Adrenal gland (tissue), 12 donors: ENCODE results near the gene PIMREG. TPM values are rescaled to one million over a fixed set of nuclear protein-coding genes. Genes with fewer than 3 reads are reported as not detected.
A peak's percentile ranks its signal among the peaks of the same experiment; 100 is the strongest.

Source experiments
- DNase-seq, 7 donors: peaks; one replicate each; pipeline ENCODE4 v3.0.0-alpha.2; 2019 to 2020
- H3K27ac ChIP-seq, 5 donors: fragments of 200-600 bp; sonication (generic) in 4 of 5; 1 replicate in 3 of 5; 2 replicates in 2 of 5; pipeline versions ENCODE4 v1.5.1 to v1.8.0; 2016 to 2020; ENCODE audit warnings: mild to moderate bottlenecking in 1 of 5
- H3K27me3 ChIP-seq: fragments of 200-600 bp; 2 replicates; pipeline ENCODE4 v1.8.0; 2021
- H3K36me3 ChIP-seq, 2 donors: fragments of 200-600 bp; replicated peaks in 1 of 2; 1 replicate in 1 of 2; 2 replicates in 1 of 2; pipeline versions ENCODE4 v1.5.1 to v1.8.0; 2018 to 2022
- H3K4me1 ChIP-seq, 2 donors: fragments of 200-600 bp; replicated peaks in 1 of 2; 1 replicate in 1 of 2; 2 replicates in 1 of 2; pipeline versions ENCODE4 v1.5.1 to v1.8.0; 2018 to 2021
- H3K4me3 ChIP-seq, 4 donors: fragments of 200-600 bp; sonication (generic) in 3 of 4; one replicate each; pipeline ENCODE4 v1.5.1; 2016 to 2018
- H3K9me3 ChIP-seq, 3 donors: fragments of 200-600 bp; sonication (generic) in 1 of 3; replicated peaks in 1 of 3; 1 replicate in 2 of 3; 2 replicates in 1 of 3; pipeline versions ENCODE4 v1.5.1 to v1.8.0; 2016 to 2021
- POLR2A ChIP-seq, 2 donors: fragments of 450-650 bp; IDR thresholded peaks; one replicate each; pipeline ENCODE4 v1.6.1; 2017; ENCODE audit warnings: antibody characterized with exemption in 2 of 2, mild to moderate bottlenecking in 2 of 2, moderate library complexity in 1 of 2
- WGBS, 4 donors: extraction: QIAGEN DNeasy Blood & Tissue Kit in 2 of 4; methylation state at CpG; one replicate each; pipeline versions ENCODE4 v1.1.5 to v1.1.7; 2013 to 2017; 5-methylcytosine and 5-hydroxymethylcytosine counted together
- intact Hi-C, 2 donors: fragments of 100-400 bp; cut with DNase I; formaldehyde crosslinking; loops; one replicate each; pipeline versions ENCODE4 v1.14.1 to v1.15.0; 2022 to 2023
- polyA plus RNA-seq, 3 donors: library from polyadenylated mRNA; stranded (reverse); fragments of 200-250 nt in 2 of 3; fragments of 350-450 nt in 1 of 3; fragmentation: Illumina TruSeq in 1 of 3; extraction: RNeasy Lipid Tissue Mini Kit (QIAGEN cat#74804) in 1 of 3; gene quantifications; one replicate each; pipeline ENCODE4 v1.2.3, GENCODE V29; 2013 to 2014
- total RNA-seq, 9 donors: library from RNA; depleted of rRNA in 4 of 9; stranded (reverse); fragments of >200 nt in 4 of 9; fragments of 120-200 nt in 1 of 9; fragmentation: NEBNext Ultra II Directional in 1 of 9; extraction: Animal tissue kit (Norgen Biotek cat#: 25700) in 1 of 9; gene quantifications; one replicate each; pipeline versions ENCODE4 v1.1.0 to v1.2.4, GENCODE V29; 2013 to 2023
- TF ChIP-seq, protein P1 (sequence below), 6 experiments: fragments of 450-650 bp in 4 of 6; fragments of 200-600 bp in 2 of 6; sonication (generic) in 1 of 6; IDR thresholded peaks; 1 replicate in 5 of 6; 2 replicates in 1 of 6; pipeline versions ENCODE4 v1.5.1 to v1.8.0; 2016 to 2021; ENCODE audit warnings: antibody characterized with exemption in 6 of 6, mild to moderate bottlenecking in 2 of 6, moderate library complexity in 1 of 6
- donor health status: healthy with polysubstance abuse.
- donor health status: Bipolar disorder and iron deficiency.
- donor health status: DM: yes; HTN: yes; CAD: no.
- donor health status: DM: no; HTN: no; CAD: no.
- donor health status: DM: no; HTN: no; CAD: no.
- donor health status: DM: yes; HTN: yes; CAD: no.

Gene PIMREG
- total and polyA plus RNA-seq, 12 donors = 0.72 to 8.4 (median 2.5) TPM

DNA sequence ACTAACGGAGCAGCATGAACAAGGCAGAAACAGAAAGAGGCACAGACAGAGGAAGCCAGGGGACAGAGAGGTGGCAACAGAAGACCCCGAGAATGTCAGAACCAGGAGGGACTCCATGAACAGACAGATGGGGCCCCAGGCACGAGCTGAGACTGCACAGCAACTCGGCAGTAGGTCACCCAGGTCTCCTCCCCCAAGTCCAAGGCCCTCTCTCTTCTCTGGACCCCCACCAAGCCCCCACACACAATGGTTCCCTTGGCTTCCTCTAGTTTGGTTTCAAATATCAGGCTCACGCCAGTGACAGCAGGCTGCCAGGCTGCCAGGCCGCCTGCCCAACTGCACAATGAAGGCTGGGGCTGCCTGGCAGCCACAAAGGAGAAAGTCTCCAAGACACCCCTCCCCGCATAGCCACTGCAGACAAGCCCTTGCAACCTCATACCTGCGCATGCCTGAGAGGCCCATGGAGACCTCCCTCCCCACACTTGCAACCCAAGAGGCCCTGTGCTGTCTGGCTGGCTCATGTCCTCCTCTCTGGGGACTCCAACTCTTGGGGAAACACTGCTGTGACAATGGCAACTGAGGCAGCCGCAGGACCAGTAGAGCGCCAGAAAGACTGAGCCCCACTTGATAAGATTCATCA, 54.8 kb downstream of the PIMREG start:
- Histone ChIP-seq H3K27me3 (no peaks in the 10 kb centered on the region), H3K36me3 (no peaks in the 10 kb centered on the region), H3K4me1 (no peaks in the 10 kb centered on the region), H3K4me3 (no peak overlapping the region), H3K9me3 (no peaks in the 10 kb centered on the region), H3K27ac (no peak overlapping the region)
- TF ChIP-seq, protein P1, sequence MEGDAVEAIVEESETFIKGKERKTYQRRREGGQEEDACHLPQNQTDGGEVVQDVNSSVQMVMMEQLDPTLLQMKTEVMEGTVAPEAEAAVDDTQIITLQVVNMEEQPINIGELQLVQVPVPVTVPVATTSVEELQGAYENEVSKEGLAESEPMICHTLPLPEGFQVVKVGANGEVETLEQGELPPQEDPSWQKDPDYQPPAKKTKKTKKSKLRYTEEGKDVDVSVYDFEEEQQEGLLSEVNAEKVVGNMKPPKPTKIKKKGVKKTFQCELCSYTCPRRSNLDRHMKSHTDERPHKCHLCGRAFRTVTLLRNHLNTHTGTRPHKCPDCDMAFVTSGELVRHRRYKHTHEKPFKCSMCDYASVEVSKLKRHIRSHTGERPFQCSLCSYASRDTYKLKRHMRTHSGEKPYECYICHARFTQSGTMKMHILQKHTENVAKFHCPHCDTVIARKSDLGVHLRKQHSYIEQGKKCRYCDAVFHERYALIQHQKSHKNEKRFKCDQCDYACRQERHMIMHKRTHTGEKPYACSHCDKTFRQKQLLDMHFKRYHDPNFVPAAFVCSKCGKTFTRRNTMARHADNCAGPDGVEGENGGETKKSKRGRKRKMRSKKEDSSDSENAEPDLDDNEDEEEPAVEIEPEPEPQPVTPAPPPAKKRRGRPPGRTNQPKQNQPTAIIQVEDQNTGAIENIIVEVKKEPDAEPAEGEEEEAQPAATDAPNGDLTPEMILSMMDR (IDR thresholded peaks at IDR 0.05) = no peak
- no peak for TF ChIP-seq POLR2A (IDR thresholded peaks at IDR 0.05)
- DNase-seq = peak in 1 of 7 donors; percentile 31
- intact Hi-C loops = no loop called here
- 85 to 96% (median 93%) methylated on average over 9 to 10 of the region's 10 CpGs for WGBS, 4 donors

Other genes starting within 250 kb of the PIMREG start
- gene AIPL1, start 9.3 kb upstream of the PIMREG start, total RNA-seq = not detected
- gene AIPL1, start 9.3 kb upstream of the PIMREG start, polyA plus RNA-seq = not detected
- gene PITPNM3, start 112.1 kb downstream of the PIMREG start, total RNA-seq = 1 to 10 TPM; 1.4 to 9.8 (median 6.9) TPM
- gene PITPNM3, start 112.1 kb downstream of the PIMREG start, polyA plus RNA-seq = 1 to 10 TPM; 1.1 to 9.3 (median 2.8) TPM
- 10 to 100 TPM in 8 of 9 donors, 1 to 10 TPM in 1; 5.1 to 21.8 (median 13.2) TPM for gene KIAA0753, start 196.3 kb downstream of the PIMREG start, total RNA-seq
- gene KIAA0753, start 196.3 kb downstream of the PIMREG start, polyA plus RNA-seq = 10 to 100 TPM in 2 of 3 donors, 1 to 10 TPM in 1; 8.4 to 13.3 (median 12.8) TPM
- gene TXNDC17, start 196.6 kb downstream of the PIMREG start, total RNA-seq = 100 to 1,000 TPM in 6 of 9 donors, 10 to 100 TPM in 3; 64.6 to 224 (median 142) TPM
- 100 to 1,000 TPM; 114 to 223 (median 122) TPM for gene TXNDC17, start 196.6 kb downstream of the PIMREG start, polyA plus RNA-seq
- gene MED31, start 207.2 kb downstream of the PIMREG start, total RNA-seq = 10 to 100 TPM in 7 of 9 donors, 1 to 10 TPM in 2; 8.0 to 69.1 (median 24.9) TPM
- gene MED31, start 207.2 kb downstream of the PIMREG start, polyA plus RNA-seq = 10 to 100 TPM; 17.5 to 57.3 (median 19.0) TPM
- 1 to 10 TPM in 7 of 9 donors, under 1 TPM in 2; 0.87 to 2.8 (median 2.1) TPM for gene C17orf100, start 207.3 kb downstream of the PIMREG start, total RNA-seq
- 1 to 10 TPM; 1.7 to 3.6 (median 2.9) TPM for gene C17orf100, start 207.3 kb downstream of the PIMREG start, polyA plus RNA-seq